Neural crest cell (in vitro differentiated cells): ENCODE data around the gene LRRC27. TPM values are rescaled to one million over a fixed set of nuclear protein-coding genes. Genes with fewer than 3 reads are reported as not detected.

ENCODE experiments used
- DNase-seq: peaks from one replicate; pipeline ENCODE4 v3.0.0; 2021; ENCODE audit warnings: low read depth, mixed read lengths, low spot score
- H3K27ac Mint-ChIP-seq: one replicate; pipeline ENCODE4 v1.8.0; 2021; ENCODE audit warnings: mild to moderate bottlenecking, mixed read lengths; ENCODE audit not compliant: unreplicated experiment
- H3K27me3 Mint-ChIP-seq: 2 replicates; pipeline ENCODE4 v1.8.0; 2021; ENCODE audit warnings: low read depth, mild to moderate bottlenecking, mixed read lengths
- H3K36me3 Mint-ChIP-seq: 2 replicates; pipeline ENCODE4 v1.8.0; 2021; ENCODE audit warnings: low read depth, mild to moderate bottlenecking, mixed read lengths
- H3K4me1 Mint-ChIP-seq: 2 replicates; pipeline ENCODE4 v1.8.0; 2021; ENCODE audit warnings: mixed read lengths
- H3K4me3 Mint-ChIP-seq: one replicate; pipeline ENCODE4 v1.8.0; 2021; ENCODE audit warnings: mild to moderate bottlenecking, mixed read lengths
- H3K9me3 Mint-ChIP-seq: 2 replicates; pipeline ENCODE4 v1.8.0; 2021; ENCODE audit warnings: mixed read lengths
- CTCF ChIP-seq: fragments of 200-600 bp; sonication (generic); conservative IDR thresholded peaks from 2 replicates; pipeline ENCODE4 v1.5.0; 2021; ENCODE audit warnings: antibody characterized with exemption, mild to moderate bottlenecking
- total RNA-seq: library from RNA; stranded (reverse); gene quantifications from 2 replicates; pipeline ENCODE4 v1.2.1, GENCODE V29; 2021

Gene LRRC27
- total RNA-seq, 1 donor from 2014 or later: 21.9 TPM

- Mint-ChIP-seq H3K4me3 (no peak overlapping the region), H3K27ac (no peak overlapping the region), H3K4me1 (no peaks in the 10 kb centered on the region), H3K27me3 (no peaks in the 10 kb centered on the region), H3K36me3 (no peaks in the 10 kb centered on the region), H3K9me3 (no peaks in the 10 kb centered on the region)
- TF ChIP-seq CTCF: no peak
- DNase-seq: no peak
These were observed 74.2 kb downstream of the LRRC27 start for GRCh38 chr10:132406181-132406580.

GRCh38 chr10:132406750-132407149 is 74.8 kb downstream of the LRRC27 start:
- no peak for DNase-seq
- no peak for TF ChIP-seq CTCF
- H3K4me1 Mint-ChIP-seq: peaks cover 5% of the 10 kb centered on the region
- no peak overlapping the region for H3K27ac Mint-ChIP-seq
- H3K27me3 Mint-ChIP-seq: no peaks in the 10 kb centered on the region
- no peaks in the 10 kb centered on the region for H3K36me3 Mint-ChIP-seq
- no peaks in the 10 kb centered on the region for H3K9me3 Mint-ChIP-seq
- H3K4me3 Mint-ChIP-seq: no peak overlapping the region

- H3K36me3 Mint-ChIP-seq: no peaks in the 10 kb centered on the region
- DNase-seq: no peak
- H3K9me3 Mint-ChIP-seq: no peaks in the 10 kb centered on the region
- H3K27me3 Mint-ChIP-seq: no peaks in the 10 kb centered on the region
- no peak overlapping the region for H3K4me3 Mint-ChIP-seq
- no peak overlapping the region for H3K27ac Mint-ChIP-seq
- TF ChIP-seq CTCF: no peak
- peaks cover 8% of the 10 kb centered on the region for H3K4me1 Mint-ChIP-seq
These were observed 75.3 kb downstream of the LRRC27 start for GRCh38 chr10:132407243-132407746.

GRCh38 chr10:132407846-132408278 is 75.9 kb downstream of the LRRC27 start:
- no peak for TF ChIP-seq CTCF
- Mint-ChIP-seq H3K36me3 (no peaks in the 10 kb centered on the region), H3K9me3 (no peaks in the 10 kb centered on the region), H3K27me3 (no peaks in the 10 kb centered on the region), H3K27ac (no peak overlapping the region), H3K4me1 (peaks cover 13% of the 10 kb centered on the region), H3K4me3 (no peak overlapping the region)
- no peak for DNase-seq

GRCh38 chr10:132408367-132408781 is 76.4 kb downstream of the LRRC27 start:
- Mint-ChIP-seq H3K36me3 (no peaks in the 10 kb centered on the region), H3K9me3 (no peaks in the 10 kb centered on the region), H3K4me3 (no peak overlapping the region), H3K27ac (no peak overlapping the region), H3K4me1 (peaks cover 13% of the 10 kb centered on the region), H3K27me3 (no peaks in the 10 kb centered on the region)
- TF ChIP-seq CTCF: no peak
- DNase-seq: no peak
